DOHH2 (cell line): ENCODE results near the gene MPZ.

Experiments used
- CTCF ChIP-seq: fragments of 200-600 bp; sonication (generic); IDR thresholded peaks from one replicate; pipeline ENCODE4 v1.5.1; 2014; ENCODE audit warnings: antibody characterized with exemption, mild to moderate bottlenecking, low read depth, low read length; ENCODE audit not compliant: poor library complexity, severe bottlenecking
- EZH2phosphoT487 ChIP-seq: fragments of 200-600 bp; sonication (generic); IDR thresholded peaks from 2 replicates; pipeline ENCODE4 v1.6.1; 2017; ENCODE audit warnings: borderline replicate concordance, mild to moderate bottlenecking, antibody characterized with exemption, low read length, moderate library complexity, mixed read lengths

- no peak for TF ChIP-seq CTCF
- TF ChIP-seq EZH2phosphoT487: no peak
These were observed 40.9 kb upstream of the MPZ start for GRCh38 chr1:161350671-161351070.
